GM12878 (cell line): ENCODE data around the gene IL1B. TPM values are rescaled to one million over a fixed set of nuclear protein-coding genes. Genes with fewer than 3 reads are reported as not detected.

Experiments used
- EP300 ChIP-seq, 2 experiments: fragments of 150-350 bp in 1 of 2; IDR thresholded peaks; 2 replicates each; pipeline ENCODE4 v1.6.1; 2011 to 2012; ENCODE audit warnings: low read depth in 2 of 2, low read length in 2 of 2, borderline replicate concordance in 1 of 2, improper control_type of control experiment in 1 of 2, inconsistent platforms in 1 of 2; ENCODE audit not compliant: control insufficient read depth in 1 of 2
- ETV6 ChIP-seq, 2 experiments: fragments of 450-650 bp in 1 of 2; IDR thresholded peaks in 1 of 2; conservative IDR thresholded peaks in 1 of 2; 2 replicates each; pipeline ENCODE4 v1.6.1; 2014; ENCODE audit warnings: antibody characterized with exemption in 1 of 2, borderline replicate concordance in 1 of 2, low read depth in 1 of 2, mild to moderate bottlenecking in 1 of 2, moderate library complexity in 1 of 2
- HCFC1 ChIP-seq: fragments of 150-350 bp; IDR thresholded peaks from 2 replicates; pipeline ENCODE4 v1.6.1; 2014; ENCODE audit warnings: low read length
- IKZF1 ChIP-seq: fragments of 450-650 bp; conservative IDR thresholded peaks from 2 replicates; pipeline ENCODE4 v1.6.1; 2017; ENCODE audit warnings: antibody characterized with exemption, mild to moderate bottlenecking
- IKZF2 ChIP-seq, 2 experiments: fragments of 450-650 bp; IDR thresholded peaks; 2 replicates each; pipeline ENCODE4 v1.6.1; 2017; ENCODE audit warnings: mild to moderate bottlenecking in 2 of 2, moderate library complexity in 2 of 2
- JUNB ChIP-seq: IDR thresholded peaks from 2 replicates; pipeline ENCODE4 v1.6.1; 2016; ENCODE audit warnings: antibody characterized with exemption, mild to moderate bottlenecking
- KDM1A ChIP-seq: fragments of 200-600 bp; sonication (generic); IDR thresholded peaks from 2 replicates; pipeline ENCODE4 v1.6.1; 2016; ENCODE audit warnings: borderline replicate concordance
- MEF2A ChIP-seq: IDR thresholded peaks from 2 replicates; pipeline ENCODE4 v1.6.1; 2011; ENCODE audit warnings: low read depth, mild to moderate bottlenecking, low read length, moderate library complexity; ENCODE audit not compliant: insufficient read depth
- MTA3 ChIP-seq: IDR thresholded peaks from 2 replicates; pipeline ENCODE4 v1.6.1; 2012; ENCODE audit warnings: low read length, inconsistent platforms, borderline replicate concordance
- NFIC ChIP-seq: IDR thresholded peaks from 2 replicates; pipeline ENCODE4 v1.6.1; 2012; ENCODE audit warnings: low read depth, mild to moderate bottlenecking, inconsistent platforms, low read length, moderate library complexity
- POU2F2 ChIP-seq: IDR thresholded peaks from 3 replicates; pipeline ENCODE4 v1.6.1; 2011; ENCODE audit warnings: low read depth, mild to moderate bottlenecking, low read length, borderline replicate concordance
- SMAD1 ChIP-seq: fragments of 450-650 bp; IDR thresholded peaks from 2 replicates; pipeline ENCODE4 v1.6.1; 2018; ENCODE audit warnings: mild to moderate bottlenecking, low read depth; ENCODE audit not compliant: partially characterized antibody
- SPI1 ChIP-seq: IDR thresholded peaks from 2 replicates; pipeline ENCODE4 v1.6.1; 2011; ENCODE audit warnings: low read depth, mild to moderate bottlenecking, low read length, moderate library complexity, borderline replicate concordance; ENCODE audit not compliant: insufficient read depth
- ZBTB4 ChIP-seq: fragments of 450-650 bp; formaldehyde crosslinking; IDR thresholded peaks from 2 replicates; pipeline ENCODE4 v1.4.0; 2022; ENCODE audit warnings: mild to moderate bottlenecking, moderate library complexity
- ZBTB40 ChIP-seq: fragments of 450-650 bp; IDR thresholded peaks from 2 replicates; pipeline ENCODE4 v1.6.1; 2016; ENCODE audit warnings: mild to moderate bottlenecking, moderate library complexity, borderline replicate concordance
- polyA plus RNA-seq, 11 experiments: library from polyadenylated mRNA; depleted of rRNA in 4 of 11; unstranded in 6 of 11; stranded (reverse) in 5 of 11; fragments of >200 nt; fragmentation: Nextera tagmentation in 4 of 11; fragmentation: Illumina TruSeq in 1 of 11; extraction: Ambion mirVana in 4 of 11; extraction: Trizol in 1 of 11; gene quantifications; 1 replicate in 1 of 11; 2 replicates in 10 of 11; pipeline versions ENCODE4 v1.2.1 to v1.2.3, GENCODE V29; 2011 to 2016; ENCODE audit warnings: inconsistent platforms in 2 of 11, missing spikeins in 2 of 11, low read depth in 1 of 11
- total RNA-seq, 4 experiments: library from RNA; depleted of rRNA in 3 of 4; stranded (reverse); fragments of >200 nt in 3 of 4; fragmentation: Illumina TruSeq in 1 of 4; extraction: Trizol in 1 of 4; gene quantifications; 2 replicates each; pipeline versions ENCODE4 v1.2.1 to v1.2.3, GENCODE V29; 2013 to 2021

Gene IL1B
- total and polyA plus RNA-seq, 10 of the 15 experiments (the other 5 are each of a cell fraction or from before 2014, with no cell fraction given): 0.20 to 1.6 (median 0.84) TPM

- TF ChIP-seq KDM1A (no peak), ETV6 (conservative IDR thresholded peaks at IDR 0.05 in 1 of 2, IDR thresholded peaks at IDR 0.05 in 1 of 2; ENCODE audit: borderline replicate concordance in 1 of 2, low read depth in 1 of 2) (peak in 1 of 2 experiments; percentile 84; a peak in 2 of 4 replicates), HCFC1 (no peak), SPI1 (peak; percentile 51; the same call in 1 of the 2 replicates), SMAD1 (no peak), ZBTB4 (CRISPR knock-in tag) (no peak), POU2F2 (no peak), IKZF2 (IDR thresholded peaks at IDR 0.05) (peak; percentile 43 to 75; a peak in 2 of 4 replicates), IKZF1 (peak; percentile 25; the same call in 1 of the 2 replicates), ZBTB40 (no peak), EP300 (IDR thresholded peaks at IDR 0.05; ENCODE audit: borderline replicate concordance in 1 of 2, control insufficient read depth in 1 of 2, low read depth in 2 of 2, low read length in 2 of 2) (peak in 1 of 2 experiments; percentile 45; a peak in 1 of 4 replicates), MEF2A (0 out of 2 replicates have a peak, but pooled peaks have one; percentile 30), MTA3 (peak; percentile 70; the same call in 1 of the 2 replicates), JUNB (peak; percentile 94), NFIC (peak; percentile 90)
Observed at GRCh38 chr2:112793449-112793978, 43.1 kb downstream of the IL1B start (continued).
